HUES48 (cell line): ENCODE data around the gene ZNF440.
A peak's percentile ranks its signal among the peaks of the same experiment; 100 is the strongest.
"Not testable (repeated sequence)": the region's sequence is repeated elsewhere in the genome, so short reads cannot be mapped to it uniquely, and the experiment has no call there.

Experiments used
- H3K27ac ChIP-seq: one replicate; pipeline ENCODE4 v1.7.0; 2013; ENCODE audit warnings: low read depth, low read length, inconsistent platforms
- H3K27me3 ChIP-seq: 2 replicates; pipeline ENCODE4 v1.6.1; 2013; ENCODE audit warnings: mild to moderate bottlenecking, low read length; ENCODE audit not compliant: control insufficient read depth, insufficient read depth
- H3K36me3 ChIP-seq: 2 replicates; pipeline ENCODE4 v1.6.1; 2013; ENCODE audit warnings: low read length; ENCODE audit not compliant: control insufficient read depth, insufficient read depth
- H3K4me1 ChIP-seq: 2 replicates; pipeline ENCODE4 v1.6.1; 2013; ENCODE audit warnings: mild to moderate bottlenecking, low read length; ENCODE audit not compliant: control insufficient read depth, insufficient read depth
- H3K4me3 ChIP-seq: 2 replicates; pipeline ENCODE4 v1.5.1; 2013; ENCODE audit warnings: mild to moderate bottlenecking, low read depth, low read length
- H3K9ac ChIP-seq: 2 replicates; pipeline ENCODE4 v1.6.1; 2013; ENCODE audit warnings: mild to moderate bottlenecking, low read depth, low read length, moderate library complexity
- H3K9me3 ChIP-seq: 2 replicates; pipeline ENCODE4 v1.6.1; 2013; ENCODE audit warnings: low read length; ENCODE audit not compliant: control insufficient read depth, insufficient read depth

The ZNF440 gene

DNA sequence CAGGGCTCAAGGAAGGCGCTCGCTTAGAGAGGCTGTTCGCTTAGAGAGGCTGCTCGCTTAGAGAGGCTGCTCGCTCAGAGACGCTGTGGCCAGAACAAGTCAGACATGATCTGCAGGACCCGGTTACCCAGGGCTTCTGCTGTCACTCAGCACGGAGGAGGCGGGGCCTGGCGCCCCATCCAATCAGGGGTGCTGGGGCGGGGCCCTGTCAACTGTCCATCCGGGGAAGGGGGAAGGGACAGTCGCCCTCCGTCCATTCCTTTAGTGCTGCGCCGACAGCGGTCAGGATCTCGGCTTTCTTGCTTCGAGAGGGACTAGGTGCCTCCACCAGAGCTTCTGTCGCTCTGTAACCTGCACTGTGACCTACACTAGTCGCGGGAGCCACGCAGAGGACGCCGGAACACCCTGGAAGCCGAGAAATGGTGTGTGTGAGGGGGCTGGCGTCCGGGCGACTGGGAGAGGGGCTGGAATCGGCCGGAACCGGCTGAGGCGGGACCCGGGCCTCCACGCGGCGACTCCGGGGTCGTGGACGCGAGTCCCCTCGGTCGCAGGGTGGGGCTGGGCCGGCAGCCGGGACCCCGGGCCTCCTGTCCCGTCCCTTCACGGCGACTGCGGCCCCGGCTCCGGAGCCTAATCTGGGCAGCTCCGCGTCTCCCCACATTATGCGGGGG, at the start of gene ZNF440:
Gene ZNF440, plus strand, starts transcription at position 245 of the 671 bp plus-strand sequence. Its CDS starts 175 bp downstream, at position 420.
- peaks cover 3% of the 10 kb centered on the region; the same call in 1 of the 2 replicates for H3K4me1 ChIP-seq
- H3K4me3 ChIP-seq, result peak within 1 kb of the TSS; percentile 96
- peak within 1 kb of the TSS; percentile 62; the same call in 1 of the 2 replicates for H3K9ac ChIP-seq
- H3K36me3 ChIP-seq, result no peaks in the 10 kb centered on the region
- H3K27me3 ChIP-seq, result peaks cover 28% of the 10 kb centered on the region
- peaks cover 1% of the 10 kb centered on the region; the same call in 1 of the 2 replicates for H3K9me3 ChIP-seq
- H3K27ac ChIP-seq, result peak within 1 kb of the TSS; percentile 41

DNA sequence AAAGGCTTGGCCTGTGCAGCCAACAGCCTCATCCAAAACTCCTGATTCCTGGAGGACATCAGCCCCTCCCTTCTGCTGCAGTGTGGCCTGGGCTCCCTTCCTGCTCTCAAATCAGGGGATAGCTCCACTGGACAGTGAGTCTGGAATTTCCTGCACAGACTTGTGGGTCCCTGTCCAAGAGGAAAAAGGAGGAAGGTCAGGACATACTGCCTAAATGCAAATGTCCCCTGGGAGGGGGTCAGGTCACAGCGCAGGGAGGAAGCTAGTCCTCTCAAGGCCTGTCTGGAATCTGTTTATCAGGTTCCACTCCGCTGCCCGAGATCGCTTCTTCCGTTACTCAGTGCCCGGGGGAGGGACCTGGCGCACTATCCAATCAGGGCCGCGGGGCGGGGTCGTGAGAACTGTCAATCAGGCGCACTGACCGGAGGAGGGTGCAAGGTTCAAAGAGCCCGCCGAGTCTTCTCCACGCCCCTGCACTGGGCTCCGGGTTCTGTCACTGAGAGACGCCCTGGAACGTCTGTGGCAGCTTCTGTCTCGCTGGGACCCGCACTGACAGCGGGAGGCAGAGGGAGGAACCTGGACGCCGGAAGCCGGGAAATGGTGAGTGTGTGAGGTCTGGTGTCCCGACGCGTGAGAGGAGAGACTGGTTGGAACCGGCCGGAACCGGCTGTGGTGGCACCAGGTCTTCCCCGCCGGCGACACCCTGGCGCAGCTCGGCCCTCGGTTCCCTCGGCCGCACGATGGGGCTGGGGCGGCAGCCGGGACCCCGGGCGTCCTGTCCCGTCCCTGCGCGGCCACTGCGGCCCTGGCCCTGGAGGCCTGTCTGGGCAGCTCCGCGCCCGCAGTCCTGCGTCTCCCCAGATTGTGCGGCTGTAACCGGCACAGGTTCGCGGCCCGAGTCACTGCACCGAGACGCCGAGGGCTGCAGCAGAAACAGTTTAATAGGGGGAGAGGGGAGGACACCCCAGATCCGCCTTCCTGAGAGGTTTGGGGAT, 47.2 kb upstream of the ZNF440 start, which contains the start of gene ZNF441:
Gene ZNF441, plus strand, starts transcription at position 404 of the 995 bp plus-strand sequence. Its CDS starts 194 bp downstream, at position 598.
- Histone ChIP-seq H3K4me3 (peak within 1 kb of the TSS; percentile 72), H3K9me3 (peaks cover 22% of the 10 kb centered on the region), H3K9ac (peak within 1 kb of the TSS; percentile 46; the same call in 1 of the 2 replicates), H3K4me1 (no peaks in the 10 kb centered on the region), H3K27me3 (peaks cover 21% of the 10 kb centered on the region), H3K36me3 (no peaks in the 10 kb centered on the region), H3K27ac (peak within 1 kb of the TSS; percentile 65)

DNA sequence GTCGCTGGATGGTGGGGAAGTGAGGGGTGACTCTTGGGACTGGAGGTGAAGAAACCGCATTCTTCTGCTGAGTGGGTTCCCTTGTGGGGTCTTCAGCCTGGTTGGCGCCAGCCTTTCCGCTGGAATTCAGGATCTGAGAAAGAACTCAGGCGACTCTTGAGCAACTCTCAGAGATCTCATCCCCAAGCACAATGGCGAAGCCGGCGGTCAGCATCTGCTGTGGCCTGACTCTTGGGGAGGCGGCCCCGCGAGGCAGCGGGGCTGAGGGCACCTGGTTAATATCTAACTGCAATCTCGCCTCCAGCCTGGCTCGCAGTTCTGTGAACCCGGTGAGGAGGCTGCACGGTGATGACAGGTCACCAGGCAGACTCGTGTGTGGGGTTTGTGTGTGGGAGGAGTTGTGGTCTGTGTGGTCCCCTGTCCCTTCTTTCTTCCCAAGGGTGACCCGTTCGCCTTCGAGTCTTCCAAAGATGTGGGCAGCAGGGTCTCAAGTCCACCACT, 46.4 kb upstream of the ZNF440 start:
- Histone ChIP-seq H3K27ac (no peak overlapping the region), H3K36me3 (no peaks in the 10 kb centered on the region), H3K9me3 (peaks cover 18% of the 10 kb centered on the region), H3K27me3 (peaks cover 21% of the 10 kb centered on the region), H3K4me3 (peak overlapping the region; percentile 72), H3K9ac (no peak overlapping the region), H3K4me1 (no peaks in the 10 kb centered on the region)

DNA sequence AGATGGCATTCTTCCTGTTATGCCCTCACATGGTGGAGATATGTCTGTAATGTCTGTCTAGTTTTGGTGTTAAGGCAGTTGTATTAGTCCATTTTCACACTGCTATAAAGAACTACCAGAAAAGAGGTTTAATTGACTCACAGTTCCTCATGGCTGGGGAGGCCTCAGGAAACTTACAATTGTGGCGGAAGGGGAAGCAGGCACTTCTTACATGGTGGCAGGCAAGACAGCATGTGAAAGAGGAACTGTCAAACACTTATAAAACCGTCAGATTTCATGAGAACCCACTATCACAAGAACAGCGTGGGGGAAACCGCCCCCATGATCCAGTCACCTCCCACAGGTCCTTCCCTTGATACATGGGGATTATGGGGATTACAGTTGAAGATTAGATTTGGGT, 44.1 kb upstream of the ZNF440 start:
- peaks cover 20% of the 10 kb centered on the region for H3K9me3 ChIP-seq
- H3K27ac ChIP-seq, result no peak overlapping the region
- no peaks in the 10 kb centered on the region for H3K36me3 ChIP-seq
- no peaks in the 10 kb centered on the region for H3K4me1 ChIP-seq
- H3K9ac ChIP-seq, result no peak overlapping the region
- H3K27me3 ChIP-seq, result peaks cover 21% of the 10 kb centered on the region
- no peak overlapping the region for H3K4me3 ChIP-seq

DNA sequence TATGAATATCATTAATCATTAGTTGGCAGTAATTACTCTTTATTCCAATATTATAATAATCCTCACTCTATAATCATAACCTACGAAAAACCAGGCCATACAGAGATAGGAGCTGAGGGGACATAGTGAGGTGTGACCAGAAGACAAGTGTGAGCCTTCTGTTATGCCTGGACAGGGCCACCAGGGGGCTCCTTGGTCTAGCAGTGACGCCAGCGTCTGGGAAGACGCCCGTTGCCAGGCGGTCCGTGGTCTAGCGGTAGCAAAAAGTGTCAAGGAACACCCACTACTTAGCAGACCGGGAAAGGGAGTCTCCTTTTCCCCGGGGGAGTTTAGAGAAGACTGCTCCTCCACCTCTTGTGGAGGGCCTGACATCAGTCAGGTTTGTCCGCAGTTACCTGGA, 42.6 kb upstream of the ZNF440 start:
- peaks cover 29% of the 10 kb centered on the region for H3K9me3 ChIP-seq
- H3K4me1 ChIP-seq, H3K4me3 ChIP-seq, H3K27ac ChIP-seq, H3K36me3 ChIP-seq, H3K9ac ChIP-seq: not testable (repeated sequence)
- peaks cover 21% of the 10 kb centered on the region for H3K27me3 ChIP-seq

DNA sequence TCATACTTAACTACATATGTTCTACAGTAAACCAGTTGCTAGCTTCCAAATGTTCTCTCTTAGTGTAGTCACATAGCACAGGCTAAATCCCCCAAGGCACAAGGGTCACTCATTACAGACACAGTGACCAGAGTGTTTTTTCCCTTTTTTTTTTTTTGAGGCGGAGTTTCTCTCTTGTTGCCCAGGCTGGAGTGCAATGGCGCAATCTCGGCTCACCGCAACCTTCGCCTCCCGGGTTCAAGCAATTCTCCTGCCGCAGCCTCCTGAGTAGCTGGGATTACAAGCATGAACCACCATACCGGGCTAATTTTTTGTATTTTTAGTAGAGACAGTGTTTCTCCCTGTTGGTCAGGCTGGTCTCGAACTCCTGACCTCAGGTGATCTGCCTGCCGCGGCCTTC, 37.4 kb upstream of the ZNF440 start:
- H3K27ac ChIP-seq, H3K27me3 ChIP-seq, H3K4me3 ChIP-seq, H3K9ac ChIP-seq, H3K36me3 ChIP-seq, H3K4me1 ChIP-seq: not testable (repeated sequence)
- peaks cover 66% of the 10 kb centered on the region for H3K9me3 ChIP-seq

DNA sequence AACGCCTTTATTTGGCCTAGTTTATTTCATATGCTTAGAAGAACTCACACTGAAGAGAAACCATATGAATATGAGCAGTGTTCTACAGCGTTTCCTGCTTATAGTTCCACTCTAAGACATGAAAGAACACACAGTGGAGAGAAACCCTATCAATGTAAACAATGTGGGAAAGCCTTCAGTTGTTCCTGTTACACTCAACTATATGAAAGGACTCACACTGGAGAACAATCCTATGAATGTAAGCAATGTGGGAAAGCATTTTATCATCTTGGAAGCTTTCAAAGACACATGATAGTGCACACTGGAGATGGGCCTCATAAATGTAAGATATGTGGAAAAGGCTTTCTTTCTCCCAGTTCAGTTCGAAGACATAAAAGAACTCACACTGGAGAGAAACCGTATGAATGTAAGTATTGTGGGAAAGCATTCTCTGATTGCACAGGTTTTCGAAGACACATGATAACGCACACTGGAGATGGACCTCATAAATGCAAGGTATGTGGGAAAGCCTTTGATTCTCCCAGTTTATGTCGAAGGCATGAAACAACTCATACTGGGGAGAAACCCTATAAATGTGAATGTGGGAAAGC, 33.5 kb upstream of the ZNF440 start:
- H3K9me3 ChIP-seq, result peaks cover 83% of the 10 kb centered on the region

DNA sequence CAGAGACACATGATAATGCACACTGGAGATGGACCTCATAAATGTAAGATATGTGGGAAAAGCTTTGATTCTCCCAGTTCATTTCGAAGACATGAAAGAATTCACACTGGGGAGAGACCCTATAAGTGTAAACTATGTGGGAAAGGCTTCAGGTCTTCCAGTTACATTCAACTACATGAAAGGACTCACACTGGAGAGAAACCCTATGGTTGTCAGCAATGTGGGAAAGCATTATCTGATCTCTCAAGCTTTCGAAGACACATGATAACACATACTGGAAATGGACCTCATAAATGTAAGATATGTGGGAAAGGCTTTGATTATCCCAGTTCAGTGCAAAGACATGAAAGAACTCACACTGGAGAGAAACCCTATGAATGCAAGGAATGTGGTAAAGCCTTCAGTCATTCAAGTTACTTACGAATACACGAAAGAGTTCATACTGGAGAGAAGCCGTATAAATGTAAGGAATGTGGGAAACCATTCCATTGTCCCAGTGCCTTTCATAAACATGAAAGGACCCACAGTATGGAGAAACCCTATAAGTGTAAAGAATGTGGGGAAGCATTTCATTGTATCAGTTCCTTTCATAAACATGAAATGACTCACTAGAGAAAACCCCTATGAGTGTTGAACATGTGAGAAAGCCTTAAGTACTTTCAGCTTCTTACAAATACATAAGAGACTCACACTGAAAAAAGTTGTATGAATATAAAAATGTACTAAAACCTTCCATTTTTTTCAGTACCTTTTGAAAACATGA, 32.6 kb upstream of the ZNF440 start:
- peaks cover 75% of the 10 kb centered on the region for H3K9me3 ChIP-seq
- H3K27me3 ChIP-seq, result no peaks in the 10 kb centered on the region
- no peaks in the 10 kb centered on the region for H3K36me3 ChIP-seq
- no peak overlapping the region for H3K9ac ChIP-seq
- H3K4me3 ChIP-seq, result no peak overlapping the region
- H3K4me1 ChIP-seq, result no peaks in the 10 kb centered on the region
- no peak overlapping the region for H3K27ac ChIP-seq

More for the DNA sequence above, 33.5 kb upstream of the ZNF440 start:
- Histone ChIP-seq H3K9ac (no peak overlapping the region), H3K27me3 (no peaks in the 10 kb centered on the region), H3K4me1 (no peaks in the 10 kb centered on the region), H3K36me3 (no peaks in the 10 kb centered on the region), H3K27ac (no peak overlapping the region), H3K4me3 (no peak overlapping the region)

DNA sequence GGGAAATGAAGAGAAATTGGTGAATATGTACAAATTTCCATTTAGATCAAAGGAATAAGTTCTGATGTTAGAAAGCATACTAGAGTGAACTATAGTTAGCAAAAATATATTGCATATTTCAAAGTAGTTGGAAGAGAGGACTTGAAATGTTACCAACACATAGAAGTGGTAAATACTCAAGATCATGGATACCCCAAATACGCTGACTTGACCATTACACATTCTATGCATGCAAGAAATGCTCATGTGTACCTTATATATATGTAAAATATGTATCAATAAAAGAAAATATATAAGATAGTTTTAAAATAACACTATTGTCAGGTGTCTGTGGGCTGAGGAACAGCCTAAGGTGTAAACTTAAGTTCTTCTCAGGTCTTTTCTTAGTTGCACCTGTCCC, 30.3 kb upstream of the ZNF440 start:
- Histone ChIP-seq H3K36me3 (no peaks in the 10 kb centered on the region), H3K9me3 (peaks cover 78% of the 10 kb centered on the region)

DNA sequence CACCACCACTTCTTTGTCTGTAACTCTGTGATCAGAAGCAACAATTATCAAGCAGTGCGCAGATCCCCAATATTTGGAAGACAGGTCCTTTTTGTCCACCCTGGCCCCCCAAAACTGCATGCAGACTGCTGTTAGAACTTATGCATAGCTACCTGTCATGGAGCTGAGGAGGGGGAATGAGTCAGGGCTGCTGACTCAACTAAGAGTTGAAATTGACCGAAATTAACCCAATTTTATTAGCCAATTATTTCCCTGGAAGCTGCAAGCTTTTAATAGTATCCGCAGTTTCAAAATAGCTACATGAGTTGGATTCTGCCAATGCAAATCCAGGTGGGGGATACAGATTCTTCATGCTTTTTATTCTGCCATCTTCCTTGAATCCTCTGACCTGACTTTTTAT, 29.7 kb upstream of the ZNF440 start:
- Histone ChIP-seq H3K9me3 (peaks cover 73% of the 10 kb centered on the region), H3K9ac (no peak overlapping the region), H3K36me3 (no peaks in the 10 kb centered on the region), H3K4me3 (no peak overlapping the region), H3K27ac (no peak overlapping the region), H3K4me1 (no peaks in the 10 kb centered on the region), H3K27me3 (no peaks in the 10 kb centered on the region)

More for the DNA sequence above, 30.3 kb upstream of the ZNF440 start:
- Histone ChIP-seq H3K9ac (no peak overlapping the region), H3K4me3 (no peak overlapping the region), H3K27me3 (no peaks in the 10 kb centered on the region), H3K27ac (no peak overlapping the region), H3K4me1 (no peaks in the 10 kb centered on the region)
